ENCODE measurements around the gene SIGLEC6. TPM values are rescaled to one million over a fixed set of nuclear protein-coding genes. Genes with fewer than 3 reads are reported as not detected.

The SIGLEC6 gene
- total RNA-seq, 1 experiment from 2014 or later, result 10.0 TPM

DNA sequence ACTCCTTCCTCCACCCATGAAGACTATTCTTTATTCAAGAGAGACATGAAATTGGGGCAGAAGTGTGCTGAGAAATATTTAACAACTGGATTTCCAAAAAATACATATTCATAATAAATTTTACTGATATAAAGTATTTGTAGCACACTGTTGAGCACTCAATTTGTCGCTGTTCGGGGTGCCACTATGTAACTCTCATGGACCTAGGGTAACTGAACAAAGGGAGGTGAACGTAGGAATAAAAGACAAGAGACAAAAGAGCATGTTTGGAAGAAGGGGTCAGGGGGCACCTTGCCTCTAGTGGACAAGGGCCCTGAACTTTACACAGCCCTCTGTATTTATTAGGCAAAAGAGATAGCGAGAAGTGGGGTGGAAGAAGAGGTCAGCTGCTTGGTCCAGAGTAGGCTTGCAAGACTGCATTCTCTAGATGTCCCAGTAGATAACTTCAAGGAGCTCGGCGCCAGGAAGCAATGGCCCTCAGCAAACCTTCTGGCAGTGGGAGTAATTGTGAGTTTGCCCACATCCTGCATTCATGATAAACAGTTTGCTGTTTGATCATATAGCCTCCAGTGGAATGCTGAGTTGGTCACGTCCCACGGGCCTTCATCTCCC lies 35.1 kb upstream of the SIGLEC6 start:
- no peaks in the 10 kb centered on the region for H3K27me3 ChIP-seq (replicated peaks; ENCODE audit: control insufficient read depth, insufficient read depth, low read length)

DNA sequence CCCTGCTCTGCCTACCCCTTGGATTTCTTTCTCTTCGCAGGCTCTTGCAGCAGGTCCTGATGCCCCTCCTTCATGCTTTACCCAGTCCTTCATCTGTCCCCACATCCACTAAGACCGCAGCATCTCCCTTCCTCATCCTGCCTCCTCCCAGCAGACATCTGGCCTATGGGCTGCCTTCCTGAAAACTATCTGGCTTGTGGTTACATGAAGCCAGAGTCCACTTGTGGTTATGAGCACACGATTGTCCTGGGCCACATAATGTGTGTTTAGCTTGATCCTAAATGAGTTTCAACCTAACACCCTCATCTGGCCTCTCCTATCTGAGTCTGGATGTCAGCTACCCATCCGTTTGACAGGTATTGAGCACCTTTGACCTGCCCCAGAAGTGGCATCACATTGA lies 34.1 kb upstream of the SIGLEC6 start:
- ChIA-PET CTCF (no interaction called here), POLR2A (no interaction called here)
- TF ChIP-seq, protein P1, sequence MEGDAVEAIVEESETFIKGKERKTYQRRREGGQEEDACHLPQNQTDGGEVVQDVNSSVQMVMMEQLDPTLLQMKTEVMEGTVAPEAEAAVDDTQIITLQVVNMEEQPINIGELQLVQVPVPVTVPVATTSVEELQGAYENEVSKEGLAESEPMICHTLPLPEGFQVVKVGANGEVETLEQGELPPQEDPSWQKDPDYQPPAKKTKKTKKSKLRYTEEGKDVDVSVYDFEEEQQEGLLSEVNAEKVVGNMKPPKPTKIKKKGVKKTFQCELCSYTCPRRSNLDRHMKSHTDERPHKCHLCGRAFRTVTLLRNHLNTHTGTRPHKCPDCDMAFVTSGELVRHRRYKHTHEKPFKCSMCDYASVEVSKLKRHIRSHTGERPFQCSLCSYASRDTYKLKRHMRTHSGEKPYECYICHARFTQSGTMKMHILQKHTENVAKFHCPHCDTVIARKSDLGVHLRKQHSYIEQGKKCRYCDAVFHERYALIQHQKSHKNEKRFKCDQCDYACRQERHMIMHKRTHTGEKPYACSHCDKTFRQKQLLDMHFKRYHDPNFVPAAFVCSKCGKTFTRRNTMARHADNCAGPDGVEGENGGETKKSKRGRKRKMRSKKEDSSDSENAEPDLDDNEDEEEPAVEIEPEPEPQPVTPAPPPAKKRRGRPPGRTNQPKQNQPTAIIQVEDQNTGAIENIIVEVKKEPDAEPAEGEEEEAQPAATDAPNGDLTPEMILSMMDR (IDR thresholded peaks at IDR 0.05; ENCODE audit: insufficient read depth in 1 of 2, low read depth in 1 of 2, low read length in 1 of 2, severe bottlenecking in 1 of 2, unreplicated experiment in 1 of 2), result no peak
- Mint-ChIP-seq H3K4me1 (ENCODE audit: low read depth, unreplicated experiment) (peaks cover 12% of the 10 kb centered on the region), H3K27ac (ENCODE audit: unreplicated experiment) (no peak overlapping the region), H3K9me3 (ENCODE audit: unreplicated experiment) (peaks cover 8% of the 10 kb centered on the region), H3K4me3 (ENCODE audit: unreplicated experiment) (no peak overlapping the region), H3K27me3 (ENCODE audit: insufficient read depth, unreplicated experiment) (peaks cover 5% of the 10 kb centered on the region), H3K36me3 (ENCODE audit: insufficient read depth, unreplicated experiment) (no peaks in the 10 kb centered on the region)
- intact Hi-C loops (cut with micrococcal nuclease; ENCODE audit: unreplicated experiment), result no loop called here
- no peaks in the 10 kb centered on the region for H3K9me3 ChIP-seq
- no TSS peak for BruUV-seq (replicated peaks)
- no peak for DNase-seq
- no peaks in the 10 kb centered on the region for H3K27me3 ChIP-seq (replicated peaks; ENCODE audit: control insufficient read depth, insufficient read depth, low read length)
- no peak overlapping the region for H3K4me3 ChIP-seq (ENCODE audit: low read depth, low read length)
- H3K36me3 ChIP-seq (ENCODE audit: control insufficient read depth, insufficient read depth, low read length), result no peaks in the 10 kb centered on the region
- H3K4me1 ChIP-seq, result peaks cover 32% of the 10 kb centered on the region

More for the DNA sequence above, 35.1 kb upstream of the SIGLEC6 start:
- no peaks in the 10 kb centered on the region for H3K9me3 ChIP-seq
- no peaks in the 10 kb centered on the region for H3K36me3 ChIP-seq (ENCODE audit: control insufficient read depth, insufficient read depth, low read length)
- peaks cover 34% of the 10 kb centered on the region for H3K4me1 ChIP-seq
- peak; percentile 53 to 84 for DNase-seq
- no peak overlapping the region for H3K27ac Mint-ChIP-seq (ENCODE audit: unreplicated experiment)
- peak overlapping the region; percentile 2 for H3K4me3 Mint-ChIP-seq (ENCODE audit: unreplicated experiment)
- peaks cover 17% of the 10 kb centered on the region for H3K4me1 Mint-ChIP-seq (ENCODE audit: low read depth, unreplicated experiment)
- H3K27me3 Mint-ChIP-seq (ENCODE audit: insufficient read depth, unreplicated experiment), result peaks cover 2% of the 10 kb centered on the region
- H3K9me3 Mint-ChIP-seq (ENCODE audit: unreplicated experiment), result no peaks in the 10 kb centered on the region
- no peak overlapping the region for H3K4me3 ChIP-seq (ENCODE audit: low read depth, low read length)
- H3K36me3 Mint-ChIP-seq (ENCODE audit: insufficient read depth, unreplicated experiment), result peaks cover 8% of the 10 kb centered on the region
- TF ChIP-seq, protein P1 (IDR thresholded peaks at IDR 0.05; ENCODE audit: insufficient read depth in 1 of 2, low read depth in 1 of 2, low read length in 1 of 2, severe bottlenecking in 1 of 2, unreplicated experiment in 1 of 2), result no peak
- BruUV-seq (replicated peaks), result no TSS peak
- intact Hi-C loops (cut with micrococcal nuclease; ENCODE audit: unreplicated experiment), result no loop called here
- ChIA-PET CTCF (interaction anchor here (0.9 kb wide), 1 partner anchor 94 kb away, joined by 3 read pairs; no protein-coding TSS in a partner anchor), POLR2A (no interaction called here)

DNA sequence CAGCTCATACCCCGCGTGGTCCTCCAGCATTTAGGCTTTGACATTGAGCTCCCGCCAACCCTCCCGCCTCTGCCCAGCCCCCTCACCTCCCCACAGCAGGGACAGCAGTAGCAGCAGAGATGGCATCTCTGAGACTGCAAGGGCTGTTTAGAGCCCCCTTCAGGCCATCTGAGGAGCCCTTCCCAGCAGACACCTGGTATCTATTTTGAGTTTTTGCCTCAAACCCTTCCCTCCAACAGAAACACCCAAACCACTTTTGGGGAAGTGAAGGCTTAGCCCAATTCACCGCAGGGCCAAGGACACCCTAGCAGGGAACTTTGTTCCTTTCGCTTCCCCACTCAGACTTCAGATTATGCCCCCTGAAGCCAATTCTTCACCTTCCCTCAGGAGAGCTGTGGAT lies 33.3 kb upstream of the SIGLEC6 start:
- Mint-ChIP-seq H3K36me3 (ENCODE audit: insufficient read depth, unreplicated experiment) (no peaks in the 10 kb centered on the region), H3K27ac (ENCODE audit: unreplicated experiment) (no peak overlapping the region), H3K4me1 (ENCODE audit: low read depth, unreplicated experiment) (peaks cover 12% of the 10 kb centered on the region), H3K9me3 (ENCODE audit: unreplicated experiment) (peaks cover 10% of the 10 kb centered on the region), H3K4me3 (ENCODE audit: unreplicated experiment) (no peak overlapping the region), H3K27me3 (ENCODE audit: insufficient read depth, unreplicated experiment) (peaks cover 8% of the 10 kb centered on the region)
- intact Hi-C loops (cut with micrococcal nuclease; ENCODE audit: unreplicated experiment), result no loop called here
- H3K4me1 ChIP-seq, result peaks cover 29% of the 10 kb centered on the region
- H3K27me3 ChIP-seq (replicated peaks; ENCODE audit: control insufficient read depth, insufficient read depth, low read length), result no peaks in the 10 kb centered on the region
- H3K36me3 ChIP-seq (ENCODE audit: control insufficient read depth, insufficient read depth, low read length), result no peaks in the 10 kb centered on the region
- H3K9me3 ChIP-seq, result no peaks in the 10 kb centered on the region
- H3K4me3 ChIP-seq (ENCODE audit: low read depth, low read length), result no peak overlapping the region
- ChIA-PET POLR2A (no interaction called here), CTCF (no interaction called here)
- no peak for DNase-seq
- TF ChIP-seq, protein P1 (IDR thresholded peaks at IDR 0.05; ENCODE audit: insufficient read depth in 1 of 2, low read depth in 1 of 2, low read length in 1 of 2, severe bottlenecking in 1 of 2, unreplicated experiment in 1 of 2), result no peak
- BruUV-seq (replicated peaks), result no TSS peak
